GM20431 (cell line): Measurements from ENCODE around the gene CNDP2.

Experiments
- in situ Hi-C: fragments of 300-500 bp; cut with MseI, MboI; formaldehyde crosslinking; loops from one replicate; pipeline ENCODE4 v1.15.0; 2020; ENCODE audit warnings: low sequenced_read_pairs; ENCODE audit not compliant: unreplicated experiment

Gene CNDP2

DNA sequence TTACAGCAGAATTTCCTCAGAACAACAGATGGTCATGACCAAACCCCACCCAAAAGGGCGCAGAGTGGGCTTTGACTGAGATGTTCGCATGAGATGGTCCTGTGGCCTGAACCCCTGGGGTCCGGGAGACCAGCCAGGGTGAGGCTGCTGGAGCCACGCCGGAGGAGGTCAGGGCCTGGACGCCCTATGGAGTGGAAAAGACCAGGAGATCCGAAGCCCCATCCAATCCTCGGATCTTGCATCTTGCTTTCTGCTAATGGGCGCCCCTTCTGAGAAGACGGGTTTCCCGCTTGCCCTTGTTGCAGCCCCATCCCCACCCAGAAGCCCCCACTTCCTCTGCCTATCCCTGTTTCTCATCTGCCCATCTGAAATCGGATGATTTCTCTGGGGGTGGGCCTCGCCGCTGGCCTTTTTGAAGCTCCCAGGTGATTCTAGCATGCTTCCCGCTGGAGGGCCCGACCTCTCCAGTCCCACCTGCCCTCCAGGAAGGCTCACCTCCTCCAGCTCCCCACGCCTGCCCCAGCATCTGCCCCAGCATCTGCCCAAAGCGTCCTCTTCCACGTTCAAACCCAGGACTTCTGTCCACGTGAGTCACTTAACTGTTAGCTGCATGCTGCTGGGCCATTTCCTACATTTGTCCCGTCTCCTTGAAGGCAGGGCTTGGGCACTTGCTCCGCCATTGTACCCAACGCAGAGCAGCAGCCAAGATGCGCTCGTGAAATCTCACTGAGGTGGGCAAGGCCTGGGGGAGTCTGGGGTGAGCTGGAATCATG is 33.8 kb downstream of the CNDP2 start:
- in situ Hi-C loops, result no loop called here

DNA sequence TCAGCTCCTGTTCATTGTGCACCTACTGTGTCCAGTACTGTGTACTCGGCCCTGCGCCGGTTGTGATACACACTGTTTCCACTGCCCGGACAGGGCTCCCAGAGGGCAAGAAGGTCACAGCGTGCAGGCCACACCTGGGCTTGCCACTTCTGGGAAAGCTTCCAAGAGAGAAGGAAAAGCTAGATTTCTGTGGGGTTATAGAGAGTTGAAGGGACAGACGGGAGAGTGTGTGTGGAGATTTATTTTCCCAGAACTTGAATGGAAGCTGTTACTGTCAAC is 34.4 kb downstream of the CNDP2 start:
- in situ Hi-C loops, result no loop called here

GRCh38 chr18:74531043-74531442 is 34.9 kb downstream of the CNDP2 start:
- in situ Hi-C loops, result no loop called here

- in situ Hi-C loops, result no loop called here
Measured at GRCh38 chr18:74532511-74533025, 36.4 kb downstream of the CNDP2 start.

DNA sequence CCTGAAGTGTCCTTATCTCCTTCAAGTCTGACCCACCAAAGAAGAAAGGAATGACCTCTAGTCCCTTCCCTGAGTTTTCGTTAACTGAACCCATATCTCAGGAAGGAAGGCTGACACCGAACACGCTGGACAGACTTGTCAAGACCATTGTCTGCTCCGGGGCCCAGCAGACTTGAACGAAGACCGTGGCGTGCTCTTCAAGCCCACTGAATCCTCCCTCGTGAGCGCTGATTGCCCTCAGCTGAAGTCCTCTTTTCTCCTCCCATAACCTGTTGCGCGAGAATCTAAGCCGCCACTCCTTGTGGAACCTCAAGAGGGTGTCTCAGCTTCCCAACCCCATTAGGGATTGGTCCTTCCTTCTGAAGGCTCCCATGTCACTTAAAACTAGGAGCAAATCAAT is 37.5 kb downstream of the CNDP2 start:
- in situ Hi-C loops, result no loop called here

- in situ Hi-C loops, result no loop called here
Measured at GRCh38 chr18:74534150-74534969, 38.2 kb downstream of the CNDP2 start, which contains the start of gene CNDP1. TSS of gene CNDP1 (plus strand) at chr18:74534500. CDS start at chr18:74534668, 168 bp downstream.

DNA sequence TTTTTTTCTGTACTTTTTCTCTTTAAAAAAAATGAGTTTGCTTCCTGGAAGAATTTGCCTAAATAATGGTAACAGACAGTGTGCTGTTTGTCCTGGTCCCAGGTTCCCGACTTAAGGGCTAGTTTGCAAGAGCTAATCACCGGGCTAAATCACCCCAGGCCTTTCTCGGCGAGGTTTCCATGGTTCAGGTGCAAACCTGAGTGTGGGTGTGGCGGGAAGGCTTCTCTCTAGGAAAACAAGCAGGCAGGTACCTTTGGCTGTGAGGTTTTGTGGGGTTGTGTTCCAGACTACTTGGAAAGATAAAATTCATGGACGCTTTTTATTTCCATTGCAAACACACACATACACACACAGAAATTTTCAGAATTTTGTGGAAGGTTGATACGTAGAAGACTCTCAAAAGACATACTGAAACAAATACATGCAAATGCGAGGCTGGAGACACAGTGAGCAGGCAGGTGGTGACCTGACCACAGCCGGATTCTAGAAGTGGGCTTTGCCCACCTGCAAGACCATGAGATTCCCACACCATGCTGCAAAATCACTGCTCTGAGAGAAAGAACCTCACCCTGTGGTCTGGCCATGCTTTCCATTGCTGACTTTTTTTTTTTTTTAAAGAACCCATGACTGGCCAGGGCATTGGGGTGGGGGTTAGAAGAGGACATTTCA is 39.0 kb downstream of the CNDP2 start:
- in situ Hi-C loops, result no loop called here

DNA sequence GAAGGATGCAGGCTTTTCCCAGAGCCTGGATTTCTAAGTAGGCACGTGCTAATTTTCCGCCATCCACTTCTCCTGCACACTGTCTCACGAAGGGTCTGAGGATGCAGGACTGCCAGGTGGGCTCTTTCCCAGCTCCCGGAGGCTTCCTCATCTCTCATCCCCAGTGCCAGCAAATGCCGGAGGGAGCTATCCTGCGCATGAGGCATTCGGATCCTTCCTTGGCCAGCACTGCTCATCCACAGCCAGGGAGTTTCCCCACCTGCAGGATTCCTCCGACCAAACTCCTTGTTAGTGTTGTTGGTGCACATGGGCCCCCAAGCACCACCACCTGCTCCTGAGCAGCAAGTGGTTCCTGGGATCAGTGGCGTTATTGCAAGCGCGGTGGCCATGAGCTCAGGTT is 43.1 kb downstream of the CNDP2 start:
- in situ Hi-C loops, result no loop called here

DNA sequence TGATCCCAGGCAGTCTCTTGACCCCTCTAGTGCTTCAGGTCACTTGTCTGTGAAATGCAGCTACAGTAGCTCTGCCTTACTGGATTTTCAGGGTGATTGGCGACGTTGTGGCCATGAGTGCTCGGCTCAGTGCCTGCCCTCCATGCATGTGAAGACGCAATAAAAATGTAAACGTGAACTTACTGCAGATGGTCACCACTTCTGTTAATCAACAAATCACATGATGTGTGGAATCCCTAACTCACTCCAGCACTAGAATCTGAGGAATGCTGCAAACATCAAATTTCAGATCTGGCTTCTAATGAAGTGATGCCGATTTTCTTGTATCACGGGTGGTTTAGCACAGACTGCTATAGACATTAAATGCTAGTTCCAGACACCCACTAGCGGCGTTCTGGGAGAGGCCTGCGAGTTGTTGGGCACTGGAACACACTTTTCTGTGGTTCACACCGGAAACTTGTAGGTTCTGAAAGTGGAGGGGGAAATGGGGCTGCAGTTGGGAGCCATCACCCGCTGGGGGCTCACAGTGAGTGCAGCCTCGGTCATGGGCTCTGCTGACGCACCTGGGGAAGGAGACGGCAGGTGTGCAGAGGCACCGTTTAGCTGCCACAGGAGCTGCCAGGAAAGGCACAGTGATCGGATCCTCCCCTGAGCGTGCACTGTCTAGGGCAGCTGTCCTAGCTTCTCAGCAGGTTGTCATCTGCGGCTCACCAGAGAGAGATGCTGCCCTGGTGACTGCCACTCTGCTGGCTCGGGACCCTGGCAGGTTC is 44.7 kb downstream of the CNDP2 start:
- in situ Hi-C loops, result no loop called here

DNA sequence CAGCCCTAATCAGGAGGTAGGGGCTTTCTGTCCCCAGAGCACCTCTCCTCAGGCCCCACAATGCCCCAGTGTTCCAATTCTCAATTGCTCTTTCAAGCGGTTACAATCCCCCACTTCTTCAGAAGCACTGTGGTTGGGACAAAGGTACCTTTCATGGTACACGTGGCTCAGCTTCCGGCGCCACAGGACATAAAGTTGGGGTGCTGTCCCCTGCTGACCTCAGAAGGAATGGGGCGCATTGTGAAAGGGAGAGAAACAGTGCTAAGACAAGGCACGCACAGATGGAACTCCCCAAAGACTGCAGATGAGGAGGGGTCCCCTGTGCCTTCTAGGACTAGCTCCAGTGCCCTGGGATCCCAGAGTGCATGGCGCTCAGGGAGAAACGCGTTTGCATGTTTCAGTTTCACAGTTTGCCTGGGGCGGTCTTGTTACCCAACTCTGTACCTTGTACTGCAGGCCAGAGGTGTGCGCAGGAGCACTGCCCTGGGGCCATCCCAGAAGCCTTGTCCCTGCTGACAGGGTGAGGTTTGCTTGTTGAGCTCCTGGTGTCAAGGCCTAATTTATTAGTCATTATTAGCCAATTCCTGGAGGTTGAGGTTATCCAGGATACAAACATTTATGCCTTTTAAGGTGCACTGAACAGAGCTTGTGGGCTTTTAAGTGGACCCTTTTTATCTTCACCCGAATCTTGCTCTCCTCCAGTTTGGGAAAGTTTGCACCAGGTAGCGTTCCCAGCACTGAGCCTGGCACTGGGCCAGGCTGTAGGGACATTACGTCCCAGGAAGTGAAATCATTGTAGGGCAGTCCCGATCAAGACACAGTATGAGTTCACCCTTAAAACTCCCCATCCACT is 45.8 kb downstream of the CNDP2 start:
- in situ Hi-C loops, result no loop called here

GRCh38 chr18:74544898-74545297 is 48.7 kb downstream of the CNDP2 start:
- in situ Hi-C loops, result no loop called here

- in situ Hi-C loops, result no loop called here
Measured at GRCh38 chr18:74546007-74546406, 49.8 kb downstream of the CNDP2 start.

- in situ Hi-C loops, result no loop called here
Measured at GRCh38 chr18:74546751-74547530, 50.8 kb downstream of the CNDP2 start.

DNA sequence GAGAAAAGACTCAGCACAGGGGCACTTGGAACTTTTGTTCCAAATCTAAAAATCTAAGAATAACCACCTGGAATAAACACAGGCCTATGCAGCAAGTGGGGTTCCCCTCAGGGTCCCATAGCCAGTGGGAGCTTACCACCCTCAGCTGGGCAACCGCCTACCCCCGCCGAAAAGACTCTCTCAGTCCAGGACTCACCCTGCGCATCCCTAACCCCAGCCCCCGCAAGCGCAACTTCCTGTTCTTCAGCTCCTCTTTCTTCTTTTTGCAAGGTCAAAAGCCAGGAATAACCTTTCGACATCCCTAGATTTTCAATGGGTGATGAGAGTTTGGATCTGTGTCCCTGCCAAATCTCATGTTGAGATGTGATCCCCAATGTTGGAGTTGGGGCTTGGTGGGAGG is 51.7 kb downstream of the CNDP2 start:
- in situ Hi-C loops, result no loop called here

DNA sequence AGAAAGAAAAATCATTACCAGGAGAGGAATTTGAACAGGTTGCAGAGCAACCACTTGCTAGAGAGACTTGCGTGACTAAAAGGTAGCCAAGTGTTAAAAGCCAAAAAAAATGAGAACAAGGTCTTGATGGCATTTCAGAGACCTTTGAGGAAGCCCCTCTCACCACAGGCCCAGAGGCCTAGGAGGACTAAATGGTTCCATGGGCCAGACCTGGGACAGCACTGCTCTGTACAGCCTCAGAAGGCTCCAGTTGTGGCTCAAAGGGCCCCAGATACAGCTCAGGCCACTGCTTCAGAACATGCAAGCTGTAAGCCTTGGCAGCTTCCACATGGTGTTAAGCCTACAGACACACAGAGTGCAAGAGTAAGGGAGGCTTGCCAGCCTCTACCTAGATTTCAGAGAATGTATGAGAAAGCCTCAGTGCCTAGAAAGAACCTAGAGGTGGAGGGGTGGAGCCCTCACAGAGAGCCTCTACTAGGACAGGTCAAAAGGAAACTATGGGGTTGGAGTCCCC is 53.5 kb downstream of the CNDP2 start:
- in situ Hi-C loops, result loop anchor here (10.0 to 25.0 kb wide), 2 partner anchors 195 to 362 kb away; no protein-coding TSS in a partner anchor

- in situ Hi-C loops, result loop anchor here (10.0 to 25.0 kb wide), 2 partner anchors 196 to 364 kb away; no protein-coding TSS in a partner anchor
Measured at GRCh38 chr18:74550886-74551285, 54.7 kb downstream of the CNDP2 start.

- in situ Hi-C loops, result loop anchor here (10.0 to 25.0 kb wide), 2 partner anchors 197 to 364 kb away; no protein-coding TSS in a partner anchor
Measured at GRCh38 chr18:74551452-74551851, 55.3 kb downstream of the CNDP2 start.
